GM18517 (cell line): ENCODE measurements around the gene WSCD2.

Experiments
- ATAC-seq: cut with Tn5 transposase; IDR thresholded peaks from one replicate; pipeline ENCODE4 v1.9.1; 2021; ENCODE audit warnings: mild to moderate bottlenecking, moderate library complexity; ENCODE audit not compliant: unreplicated experiment

WSCD2 gene

GRCh38 chr12:108257004-108257403 is 127.9 kb downstream of the WSCD2 start:
- ATAC-seq: no peak

GRCh38 chr12:108257610-108258106 is 128.6 kb downstream of the WSCD2 start:
- no peak for ATAC-seq

DNA sequence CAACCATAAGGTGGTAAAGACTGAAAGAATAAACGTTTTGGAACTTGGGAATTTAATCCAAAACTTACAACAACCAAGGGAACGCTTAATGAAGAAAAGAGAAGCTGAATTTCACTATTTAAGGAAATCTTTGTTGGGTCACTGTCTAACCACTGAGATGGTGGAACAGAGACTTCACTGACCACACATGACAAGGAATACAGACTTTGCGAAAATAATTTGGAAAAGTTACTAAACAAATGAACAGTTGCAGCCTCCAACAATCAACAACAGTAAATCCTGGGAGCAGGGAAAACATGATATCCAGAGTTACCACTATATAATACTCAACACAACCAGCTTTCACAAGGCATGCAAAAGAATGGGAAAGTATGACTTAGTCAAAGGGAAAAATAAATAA is 131.0 kb downstream of the WSCD2 start:
- ATAC-seq: no peak

GRCh38 chr12:108260969-108261368 is 131.9 kb downstream of the WSCD2 start:
- no peak for ATAC-seq

- ATAC-seq: no peak
These were observed 136.4 kb downstream of the WSCD2 start for GRCh38 chr12:108265505-108265904.

DNA sequence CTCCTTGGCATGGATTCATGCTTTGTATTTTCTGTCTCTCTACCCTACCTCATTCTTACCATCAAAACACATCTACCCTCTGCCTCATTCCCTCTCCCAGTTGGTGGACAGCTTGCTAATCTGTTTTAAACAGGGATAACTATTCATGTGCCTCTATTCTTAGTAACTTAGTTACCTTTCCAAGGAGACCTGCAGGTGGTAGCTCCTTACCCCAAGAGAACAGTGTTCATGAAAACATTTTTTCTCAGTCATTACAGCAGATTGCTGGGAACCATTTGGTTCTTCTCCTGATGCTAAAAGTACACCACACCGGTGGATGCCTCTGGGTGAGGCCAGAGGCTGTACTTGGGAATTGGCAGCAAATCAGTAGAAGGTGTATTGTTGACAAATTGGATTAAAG is 137.0 kb downstream of the WSCD2 start:
- no peak for ATAC-seq

- no peak for ATAC-seq
These were observed 138.4 kb downstream of the WSCD2 start for GRCh38 chr12:108267450-108267849.

GRCh38 chr12:108268397-108268796 is 139.3 kb downstream of the WSCD2 start:
- ATAC-seq: no peak

GRCh38 chr12:108269224-108269623 is 140.1 kb downstream of the WSCD2 start:
- ATAC-seq: no peak

DNA sequence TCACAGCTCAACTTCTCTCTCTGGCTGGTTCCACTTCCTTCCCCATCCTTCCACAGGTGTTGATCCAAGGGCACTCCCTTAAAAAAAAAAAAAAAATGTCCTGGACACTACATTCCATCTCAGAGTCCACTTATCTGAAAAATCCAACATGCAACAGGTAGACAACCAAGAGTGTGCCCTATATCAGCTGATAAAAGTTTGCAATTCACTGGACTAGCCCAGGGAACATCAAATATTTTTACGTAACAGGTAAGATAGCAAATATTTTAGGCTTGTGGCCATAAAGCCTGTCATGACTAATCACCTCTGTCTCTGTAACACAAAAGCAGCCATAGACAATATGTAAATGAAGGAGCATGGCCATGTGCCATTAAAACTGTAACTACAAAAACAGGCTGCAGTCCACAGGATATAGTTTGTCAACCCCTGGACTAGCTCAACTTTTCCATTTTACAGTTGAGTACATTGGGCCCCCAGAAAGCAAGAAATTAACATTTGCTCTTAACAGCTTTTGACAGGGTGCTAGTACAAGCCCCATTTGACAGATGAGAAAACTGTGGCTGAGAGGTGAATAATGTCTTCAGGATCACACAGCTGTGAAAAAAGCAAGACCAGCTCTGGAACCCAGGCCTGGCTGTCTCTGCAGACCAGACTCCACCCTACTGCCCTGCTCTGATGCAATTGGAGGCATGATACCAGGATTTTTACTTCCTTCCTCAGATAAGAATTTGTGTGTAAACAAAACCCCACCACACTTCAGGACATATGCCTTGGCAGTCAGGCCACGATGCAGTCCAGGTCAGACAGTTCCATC is 141.2 kb downstream of the WSCD2 start:
- no peak for ATAC-seq

GRCh38 chr12:108270849-108271143 is 141.7 kb downstream of the WSCD2 start:
- ATAC-seq: no peak

- ATAC-seq: no peak
These were observed 143.1 kb downstream of the WSCD2 start for GRCh38 chr12:108271951-108272872.

DNA sequence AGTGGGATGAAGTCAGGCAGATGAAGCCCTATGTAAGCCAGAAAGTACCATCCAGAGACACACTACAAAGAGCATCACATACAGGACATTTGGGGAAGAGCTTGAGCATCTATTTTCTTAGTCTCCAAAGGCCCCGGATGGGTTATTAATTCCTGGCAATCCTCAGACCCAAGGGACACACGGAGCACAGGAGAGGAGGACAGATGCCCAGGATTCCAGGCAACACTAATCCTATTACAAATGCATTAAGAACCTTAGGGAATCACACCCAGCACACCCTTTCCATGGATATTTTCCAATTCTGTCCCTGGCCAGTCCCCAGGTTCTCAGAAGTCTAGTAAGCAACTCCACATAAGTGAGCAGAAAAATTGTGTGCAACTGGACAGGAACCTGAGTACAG is 144.1 kb downstream of the WSCD2 start:
- ATAC-seq: no peak

GRCh38 chr12:108277613-108278012 is 148.5 kb downstream of the WSCD2 start:
- no peak for ATAC-seq

DNA sequence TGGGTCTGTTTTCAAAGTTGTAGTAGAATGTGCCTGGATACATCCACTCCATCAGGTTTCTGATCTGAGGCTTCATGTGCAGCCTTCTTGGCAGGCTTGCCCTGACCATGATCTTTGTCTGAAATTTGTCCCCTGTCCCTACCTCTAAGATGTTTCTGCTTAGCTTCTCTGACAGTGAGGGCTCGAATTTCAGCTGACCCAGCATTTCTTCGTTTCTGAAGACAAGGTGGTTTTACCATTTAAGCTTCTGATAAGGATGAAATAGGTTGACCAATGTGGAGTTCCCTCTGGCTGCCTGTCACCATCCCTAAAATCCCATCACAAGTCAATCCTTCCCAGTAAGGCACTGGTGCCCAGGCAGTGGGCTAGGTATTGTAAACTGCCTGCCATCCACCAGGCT is 153.1 kb downstream of the WSCD2 start:
- no peak for ATAC-seq

DNA sequence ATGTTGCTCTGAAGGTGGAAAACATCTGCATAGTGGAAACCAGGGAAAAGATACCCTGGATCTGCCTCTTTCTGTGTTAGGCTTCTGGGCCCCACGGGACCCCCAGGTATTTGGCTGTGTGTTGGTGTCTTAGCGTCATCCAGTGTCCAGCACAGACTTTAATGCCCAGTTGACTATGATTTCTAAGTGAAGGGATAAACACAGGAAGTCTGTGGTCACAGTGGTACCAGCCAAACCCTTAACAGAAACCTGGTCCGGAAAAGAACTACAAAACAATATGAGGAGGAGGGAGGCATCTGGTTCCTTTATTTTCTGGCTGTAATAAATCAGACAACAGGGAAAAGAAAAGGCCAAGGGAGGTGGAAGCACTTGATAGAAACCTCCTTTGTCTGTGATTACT is 153.6 kb downstream of the WSCD2 start:
- ATAC-seq: no peak

GRCh38 chr12:108284163-108284562 is 155.1 kb downstream of the WSCD2 start:
- ATAC-seq: no peak

- no peak for ATAC-seq
These were observed 155.9 kb downstream of the WSCD2 start for GRCh38 chr12:108285016-108285415.

- no peak for ATAC-seq
These were observed 158.1 kb downstream of the WSCD2 start for GRCh38 chr12:108287227-108287626.

GRCh38 chr12:108289350-108290161 is 160.5 kb downstream of the WSCD2 start:
- no peak for ATAC-seq

GRCh38 chr12:108295641-108296040 is 166.6 kb downstream of the WSCD2 start:
- no peak for ATAC-seq
